Mucosa of rectum (tissue), 2 donors: ENCODE data around the gene CPLX3.

ENCODE experiments used
- H3K27ac ChIP-seq, 2 donors: one replicate each; pipeline ENCODE4 v1.7.0; 2013; ENCODE audit warnings: inconsistent platforms in 2 of 2, low read depth in 2 of 2, low read length in 2 of 2
- H3K27me3 ChIP-seq, 2 donors: one replicate each; pipeline ENCODE4 v1.7.0; 2013; ENCODE audit warnings: low read length in 2 of 2; ENCODE audit not compliant: control insufficient read depth in 2 of 2, insufficient read depth in 2 of 2
- H3K36me3 ChIP-seq, 2 donors: one replicate each; pipeline ENCODE4 v1.7.0; 2013; ENCODE audit warnings: low read length in 2 of 2; ENCODE audit not compliant: control insufficient read depth in 2 of 2, insufficient read depth in 2 of 2
- H3K4me1 ChIP-seq, 2 donors: one replicate each; pipeline ENCODE4 v1.7.0; 2013; ENCODE audit warnings: low read length in 2 of 2, mild to moderate bottlenecking in 1 of 2; ENCODE audit not compliant: control insufficient read depth in 2 of 2, insufficient read depth in 2 of 2
- H3K4me3 ChIP-seq, 2 donors: one replicate each; pipeline ENCODE4 v1.7.0; 2013; ENCODE audit warnings: low read length in 2 of 2
- H3K9ac ChIP-seq, 2 donors: one replicate each; pipeline ENCODE4 v1.7.0; 2013; ENCODE audit warnings: low read length in 2 of 2, low read depth in 1 of 2, mild to moderate bottlenecking in 1 of 2
- H3K9me3 ChIP-seq, 2 donors: one replicate each; pipeline ENCODE4 v1.7.0; 2013; ENCODE audit warnings: low read length in 2 of 2; ENCODE audit not compliant: control insufficient read depth in 2 of 2
- donor health status: healthy.
- donor health status: Normal muscosa, but diverticular disease.

CPLX3 gene

GRCh38 chr15:74826364-74826819 is at the start of gene CPLX3:
CPLX3 (plus strand) TSS chr15:74826627; CDS start chr15:74826704, 77 bp downstream.
- H3K9ac ChIP-seq, result no peak within 1 kb of the TSS
- H3K4me1 ChIP-seq, result peaks cover 0 to 1% of the 10 kb centered on the region in 2 donors
- peaks cover 9 to 13% of the 10 kb centered on the region in 2 donors for H3K27me3 ChIP-seq
- H3K9me3 ChIP-seq, result no peaks in the 10 kb centered on the region
- H3K27ac ChIP-seq, result no peak within 1 kb of the TSS
- H3K36me3 ChIP-seq, result no peaks in the 10 kb centered on the region
- H3K4me3 ChIP-seq, result no peak within 1 kb of the TSS

GRCh38 chr15:74776821-74777768 is 49.3 kb upstream of the CPLX3 start:
- Histone ChIP-seq H3K4me3 (no peak overlapping the region), H3K27ac (peak overlapping the region; percentile 41 to 87), H3K27me3 (no peaks in the 10 kb centered on the region), H3K36me3 (no peaks in the 10 kb centered on the region), H3K9me3 (no peaks in the 10 kb centered on the region), H3K9ac (peak overlapping the region in 1 of 2 donors; percentile 56), H3K4me1 (peaks cover 58 to 64% of the 10 kb centered on the region in 2 donors)

GRCh38 chr15:74777769-74778598 is 48.4 kb upstream of the CPLX3 start:
- Histone ChIP-seq H3K9me3 (no peaks in the 10 kb centered on the region), H3K27me3 (no peaks in the 10 kb centered on the region), H3K4me3 (no peak overlapping the region), H3K27ac (peak overlapping the region in 1 of 2 donors; percentile 87), H3K36me3 (no peaks in the 10 kb centered on the region), H3K9ac (peak overlapping the region; percentile 36 to 56), H3K4me1 (peaks cover 60 to 67% of the 10 kb centered on the region in 2 donors)

GRCh38 chr15:74778599-74778970 is 47.8 kb upstream of the CPLX3 start:
- H3K27me3 ChIP-seq, result no peaks in the 10 kb centered on the region
- no peaks in the 10 kb centered on the region for H3K36me3 ChIP-seq
- peak overlapping the region in 1 of 2 donors; percentile 40 for H3K27ac ChIP-seq
- H3K9ac ChIP-seq, result peak overlapping the region in 1 of 2 donors; percentile 36
- no peak overlapping the region for H3K4me3 ChIP-seq
- peaks cover 62 to 70% of the 10 kb centered on the region in 2 donors for H3K4me1 ChIP-seq
- no peaks in the 10 kb centered on the region for H3K9me3 ChIP-seq

- H3K9ac ChIP-seq, result peak overlapping the region in 1 of 2 donors; percentile 5
- H3K27me3 ChIP-seq, result no peaks in the 10 kb centered on the region
- H3K4me1 ChIP-seq, result peaks cover 62 to 69% of the 10 kb centered on the region in 2 donors
- H3K27ac ChIP-seq, result peak overlapping the region; percentile 46 to 86
- H3K4me3 ChIP-seq, result no peak overlapping the region
- no peaks in the 10 kb centered on the region for H3K9me3 ChIP-seq
- H3K36me3 ChIP-seq, result no peaks in the 10 kb centered on the region
These were observed 47.2 kb upstream of the CPLX3 start for GRCh38 chr15:74779162-74779648.

- Histone ChIP-seq H3K9me3 (no peaks in the 10 kb centered on the region), H3K36me3 (peaks cover 6 to 7% of the 10 kb centered on the region in 2 donors), H3K4me1 (peaks cover 57 to 68% of the 10 kb centered on the region in 2 donors), H3K4me3 (peak overlapping the region; percentile 44 to 76), H3K9ac (peak overlapping the region; percentile 54 to 70), H3K27me3 (no peaks in the 10 kb centered on the region), H3K27ac (peak overlapping the region; percentile 80 to 86)
These were observed 45.6 kb upstream of the CPLX3 start for GRCh38 chr15:74780523-74781430.

- peaks cover 6 to 7% of the 10 kb centered on the region in 2 donors for H3K36me3 ChIP-seq
- H3K4me1 ChIP-seq, result peaks cover 63 to 74% of the 10 kb centered on the region in 2 donors
- no peaks in the 10 kb centered on the region for H3K27me3 ChIP-seq
- H3K9ac ChIP-seq, result peak within 1 kb of the TSS; percentile 61 to 90
- H3K9me3 ChIP-seq, result no peaks in the 10 kb centered on the region
- peak within 1 kb of the TSS; percentile 80 to 86 for H3K27ac ChIP-seq
- H3K4me3 ChIP-seq, result peak within 1 kb of the TSS; percentile 67 to 90
These were observed 44.8 kb upstream of the CPLX3 start, which contains the start of gene CSK for GRCh38 chr15:74781431-74782258. CSK (plus strand) TSS chr15:74782080; CDS start chr15:74798298, 16,218 bp downstream.

GRCh38 chr15:74782259-74783071 is 44.0 kb upstream of the CPLX3 start:
- Histone ChIP-seq H3K27me3 (no peaks in the 10 kb centered on the region), H3K4me1 (peaks cover 69 to 74% of the 10 kb centered on the region in 2 donors), H3K4me3 (peak overlapping the region; percentile 67 to 90), H3K27ac (peak overlapping the region; percentile 35 to 86), H3K36me3 (peaks cover 6 to 7% of the 10 kb centered on the region in 2 donors), H3K9me3 (no peaks in the 10 kb centered on the region), H3K9ac (peak overlapping the region; percentile 61 to 90)
